Measurements from ENCODE around the gene SIL1. TPM values are rescaled to one million over a fixed set of nuclear protein-coding genes. Genes with fewer than 3 reads are reported as not detected.
"Not testable (repeated sequence)": the region's sequence is repeated elsewhere in the genome, so short reads cannot be mapped to it uniquely, and the experiment has no call there.

The SIL1 gene
- total RNA-seq, 1 donor from 2014 or later: 32.3 TPM

DNA sequence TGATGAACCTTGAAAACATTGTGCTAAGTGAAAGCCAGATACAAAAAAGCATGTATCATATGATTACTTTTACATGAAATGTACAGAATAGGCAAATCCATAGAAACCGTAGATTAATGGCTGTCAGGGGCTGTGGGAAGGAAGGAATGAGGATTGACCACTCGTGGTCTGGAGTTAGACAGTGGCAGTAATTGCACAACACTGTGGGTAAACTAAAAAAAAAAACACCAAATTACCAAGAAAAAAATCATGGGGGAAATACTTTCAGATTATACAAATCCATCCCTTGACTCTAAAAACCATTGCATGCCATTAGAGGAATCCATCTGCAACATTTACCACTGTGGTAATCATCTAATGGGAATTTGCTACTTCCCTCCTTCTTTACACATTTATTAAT lies 140.0 kb downstream of the SIL1 start:
- H3K4me3 ChIP-seq (ENCODE audit: low read depth, low read length): no peak overlapping the region
- TF ChIP-seq, protein P1, sequence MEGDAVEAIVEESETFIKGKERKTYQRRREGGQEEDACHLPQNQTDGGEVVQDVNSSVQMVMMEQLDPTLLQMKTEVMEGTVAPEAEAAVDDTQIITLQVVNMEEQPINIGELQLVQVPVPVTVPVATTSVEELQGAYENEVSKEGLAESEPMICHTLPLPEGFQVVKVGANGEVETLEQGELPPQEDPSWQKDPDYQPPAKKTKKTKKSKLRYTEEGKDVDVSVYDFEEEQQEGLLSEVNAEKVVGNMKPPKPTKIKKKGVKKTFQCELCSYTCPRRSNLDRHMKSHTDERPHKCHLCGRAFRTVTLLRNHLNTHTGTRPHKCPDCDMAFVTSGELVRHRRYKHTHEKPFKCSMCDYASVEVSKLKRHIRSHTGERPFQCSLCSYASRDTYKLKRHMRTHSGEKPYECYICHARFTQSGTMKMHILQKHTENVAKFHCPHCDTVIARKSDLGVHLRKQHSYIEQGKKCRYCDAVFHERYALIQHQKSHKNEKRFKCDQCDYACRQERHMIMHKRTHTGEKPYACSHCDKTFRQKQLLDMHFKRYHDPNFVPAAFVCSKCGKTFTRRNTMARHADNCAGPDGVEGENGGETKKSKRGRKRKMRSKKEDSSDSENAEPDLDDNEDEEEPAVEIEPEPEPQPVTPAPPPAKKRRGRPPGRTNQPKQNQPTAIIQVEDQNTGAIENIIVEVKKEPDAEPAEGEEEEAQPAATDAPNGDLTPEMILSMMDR (conservative IDR thresholded peaks at IDR 0.05; ENCODE audit: low read depth, low read length): no peak
- no peak for DNase-seq (ENCODE audit: low read depth)

DNA sequence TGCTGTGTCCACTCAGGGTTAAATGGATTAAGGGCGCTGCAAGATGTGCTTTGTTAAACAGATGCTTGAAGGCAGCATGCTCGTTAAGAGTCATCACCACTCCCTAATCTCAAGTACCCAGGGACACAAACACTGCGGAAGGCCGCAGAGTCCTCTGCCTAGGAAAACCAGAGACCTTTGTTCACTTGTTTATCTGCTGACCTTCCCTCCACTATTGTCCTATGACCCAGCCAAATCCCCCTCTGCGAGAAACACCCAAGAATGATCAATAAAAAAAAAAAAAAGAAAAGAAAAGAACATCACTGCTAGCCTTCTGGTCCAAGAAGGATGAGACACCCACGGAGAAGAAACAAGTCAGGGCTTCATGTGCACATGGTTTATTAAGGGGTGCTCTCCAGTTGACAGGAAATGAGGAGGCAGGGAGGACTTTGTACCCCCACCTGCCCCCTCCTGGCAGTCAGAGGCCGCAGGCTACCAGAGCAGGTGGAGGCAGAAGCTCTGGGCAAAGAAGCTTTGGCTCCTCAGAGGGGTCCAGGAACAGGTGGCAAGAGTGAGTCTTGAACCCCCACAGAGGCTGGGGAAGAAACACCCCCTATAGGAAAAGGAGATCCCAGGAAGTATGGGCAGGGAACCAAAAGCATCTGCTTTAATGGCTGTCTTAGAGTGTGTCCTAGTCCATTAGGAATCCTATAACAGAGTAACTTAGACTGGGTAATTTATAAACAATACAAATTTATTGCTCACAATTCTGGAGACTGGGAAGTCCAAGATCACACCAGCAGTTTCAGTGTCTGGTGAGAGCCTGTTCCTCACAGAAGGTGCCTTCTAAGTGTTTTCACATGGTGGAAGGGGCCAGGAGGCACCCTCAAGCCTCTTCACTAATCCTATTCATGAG lies 140.9 kb downstream of the SIL1 start:
- not testable (repeated sequence) for H3K4me3 ChIP-seq (ENCODE audit: low read depth, low read length); DNase-seq (ENCODE audit: low read depth)

DNA sequence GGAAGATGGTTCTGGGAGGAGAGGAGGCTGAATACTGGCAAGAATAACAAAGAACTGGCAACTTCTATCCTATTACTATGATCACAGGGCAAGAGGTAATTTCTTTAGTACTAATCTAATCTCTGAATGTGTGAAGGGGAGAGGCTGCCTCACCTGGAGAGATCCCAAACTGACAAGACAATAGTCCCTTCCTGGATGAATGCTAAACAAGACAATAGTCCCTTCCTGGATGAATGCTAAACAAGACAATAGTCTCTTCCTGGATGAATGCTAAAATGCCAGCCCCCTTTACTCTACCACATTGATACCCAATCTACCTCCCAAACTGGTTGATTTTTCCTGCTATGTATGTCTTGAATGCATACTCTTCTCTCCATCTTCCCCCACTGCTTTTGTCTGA lies 145.2 kb downstream of the SIL1 start:
- H3K4me3 ChIP-seq (ENCODE audit: low read depth, low read length): no peak overlapping the region
- DNase-seq (ENCODE audit: low read depth): no peak
- TF ChIP-seq, protein P1 (conservative IDR thresholded peaks at IDR 0.05; ENCODE audit: low read depth, low read length): no peak

DNA sequence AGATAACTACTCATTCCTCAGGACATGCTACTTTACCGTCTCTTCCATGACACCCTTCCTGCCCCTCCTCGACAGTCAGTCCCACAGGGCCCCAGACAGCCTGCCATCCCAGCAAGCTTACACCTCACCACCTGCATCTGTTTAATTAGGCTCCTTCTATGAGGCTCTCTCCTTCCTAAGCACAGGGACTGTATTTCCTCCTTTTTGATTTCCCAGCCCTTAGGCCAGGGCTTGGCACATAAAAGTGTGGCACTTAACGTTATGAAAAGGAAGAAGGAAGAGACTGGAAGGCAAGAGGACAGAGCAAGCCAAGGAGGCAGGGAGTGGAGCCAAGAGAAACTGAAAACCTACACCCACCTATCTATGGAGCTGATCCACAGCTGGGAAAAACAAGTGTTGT lies 146.8 kb downstream of the SIL1 start:
- TF ChIP-seq, protein P1 (conservative IDR thresholded peaks at IDR 0.05; ENCODE audit: low read depth, low read length): no peak
- no peak overlapping the region for H3K4me3 ChIP-seq (ENCODE audit: low read depth, low read length)
- no peak for DNase-seq (ENCODE audit: low read depth)

DNA sequence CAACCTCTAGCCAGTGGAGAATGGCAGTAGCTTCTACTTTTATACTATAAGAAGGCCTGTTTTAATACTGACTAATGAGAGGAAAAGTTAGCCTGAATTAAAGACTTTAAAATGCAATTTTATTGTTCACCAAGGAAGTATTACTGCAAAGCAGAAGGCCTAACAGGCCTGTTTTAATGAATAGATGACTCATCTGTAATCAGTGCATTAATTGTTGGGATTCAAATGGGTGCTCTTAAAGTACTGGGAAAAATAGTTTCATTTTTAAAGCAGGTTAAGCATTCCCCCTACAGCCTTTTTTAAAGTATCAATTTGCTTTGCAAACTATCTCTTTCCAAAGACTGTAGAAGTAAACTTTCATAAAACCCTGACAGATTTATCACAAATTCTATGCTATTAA lies 147.7 kb downstream of the SIL1 start:
- no peak for DNase-seq (ENCODE audit: low read depth)
- H3K4me3 ChIP-seq (ENCODE audit: low read depth, low read length): no peak overlapping the region
- TF ChIP-seq, protein P1 (conservative IDR thresholded peaks at IDR 0.05; ENCODE audit: low read depth, low read length): no peak

DNA sequence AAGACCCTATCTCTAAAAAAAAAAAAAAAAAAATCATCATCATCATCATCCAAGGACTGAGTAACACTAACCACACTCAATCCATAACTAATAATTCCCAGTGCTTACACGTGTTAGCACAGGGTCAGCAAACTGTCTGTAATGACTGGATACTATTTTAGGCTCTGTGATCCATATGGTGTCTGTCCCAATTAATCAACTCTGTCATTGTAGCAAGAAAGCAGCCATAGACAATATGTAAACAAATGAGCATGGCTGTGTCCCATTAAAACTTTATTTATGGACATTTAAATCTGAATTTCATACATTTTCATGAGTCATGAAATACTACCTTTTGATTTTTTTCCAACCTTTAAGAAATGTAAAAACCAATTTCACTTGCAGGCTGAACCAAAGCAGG lies 148.4 kb downstream of the SIL1 start:
- DNase-seq (ENCODE audit: low read depth): no peak
- H3K4me3 ChIP-seq (ENCODE audit: low read depth, low read length): no peak overlapping the region
- TF ChIP-seq, protein P1 (conservative IDR thresholded peaks at IDR 0.05; ENCODE audit: low read depth, low read length): no peak

DNA sequence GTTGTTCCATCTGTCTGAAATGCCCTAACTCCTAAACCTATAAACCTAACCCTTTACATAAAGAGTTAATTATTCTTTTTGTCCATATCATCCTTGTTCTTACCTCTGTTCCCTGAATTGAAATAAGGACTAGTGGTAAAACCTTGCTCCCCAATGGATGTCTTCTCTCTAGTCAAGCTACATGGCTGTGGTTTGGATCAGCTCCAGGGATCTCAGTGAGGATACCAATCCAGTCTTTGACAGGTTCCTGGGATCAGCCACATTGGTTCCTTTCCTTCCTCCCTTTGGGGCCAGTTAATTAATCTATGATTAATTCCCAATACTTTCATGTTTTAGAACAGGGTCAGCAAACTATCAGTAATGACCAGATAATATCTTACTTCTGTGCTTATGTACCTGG lies 151.6 kb downstream of the SIL1 start:
- TF ChIP-seq, protein P1 (conservative IDR thresholded peaks at IDR 0.05; ENCODE audit: low read depth, low read length): no peak
- no peak overlapping the region for H3K4me3 ChIP-seq (ENCODE audit: low read depth, low read length)
- DNase-seq (ENCODE audit: low read depth): no peak

Data from epithelial cell of proximal tubule (primary cell).